Right kidney (tissue), 1 donor: ENCODE data around the gene BPIFB6.

Experiments used
- DNase-seq: peaks from one replicate; pipeline ENCODE4 v3.0.0-alpha.2; 2016

BPIFB6 gene

GRCh38 chr20:33015700-33016580 is 15.5 kb upstream of the BPIFB6 start:
- no peak for DNase-seq

- DNase-seq = no peak
These were observed 14.8 kb upstream of the BPIFB6 start for GRCh38 chr20:33016581-33017109.

- no peak for DNase-seq
These were observed 13.9 kb upstream of the BPIFB6 start for GRCh38 chr20:33017542-33017941.

GRCh38 chr20:33018169-33018931 is 13.1 kb upstream of the BPIFB6 start:
- no peak for DNase-seq

- no peak for DNase-seq
These were observed 11.8 kb upstream of the BPIFB6 start for GRCh38 chr20:33019465-33020277.

- no peak for DNase-seq
These were observed 10.9 kb upstream of the BPIFB6 start for GRCh38 chr20:33020278-33021161.

- no peak for DNase-seq
These were observed 9.6 kb upstream of the BPIFB6 start for GRCh38 chr20:33021879-33022278.

- no peak for DNase-seq
These were observed 9.2 kb upstream of the BPIFB6 start for GRCh38 chr20:33022289-33022688.

- no peak for DNase-seq
These were observed 8.6 kb upstream of the BPIFB6 start for GRCh38 chr20:33022694-33023438.

- no peak for DNase-seq
These were observed 7.8 kb upstream of the BPIFB6 start for GRCh38 chr20:33023439-33024242.

- no peak for DNase-seq
These were observed 7.2 kb upstream of the BPIFB6 start for GRCh38 chr20:33024243-33024560.

- no peak for DNase-seq
These were observed 6.7 kb upstream of the BPIFB6 start for GRCh38 chr20:33024609-33025317.

- no peak for DNase-seq
These were observed 6.1 kb upstream of the BPIFB6 start for GRCh38 chr20:33025318-33025876.

- DNase-seq = no peak
These were observed 5.2 kb upstream of the BPIFB6 start for GRCh38 chr20:33026072-33026778.

- DNase-seq = no peak
These were observed 4.4 kb upstream of the BPIFB6 start for GRCh38 chr20:33026779-33027759.

- no peak for DNase-seq
These were observed 3.4 kb upstream of the BPIFB6 start for GRCh38 chr20:33027769-33028751.
